ENCODE data around the gene COQ3. TPM values are rescaled to one million over a fixed set of nuclear protein-coding genes. Genes with fewer than 3 reads are reported as not detected.
"Not testable (repeated sequence)": the region's sequence is repeated elsewhere in the genome, so short reads cannot be mapped to it uniquely, and the experiment has no call there.

COQ3 gene
- total RNA-seq, 1 donor from 2014 or later: 5.7 TPM

DNA sequence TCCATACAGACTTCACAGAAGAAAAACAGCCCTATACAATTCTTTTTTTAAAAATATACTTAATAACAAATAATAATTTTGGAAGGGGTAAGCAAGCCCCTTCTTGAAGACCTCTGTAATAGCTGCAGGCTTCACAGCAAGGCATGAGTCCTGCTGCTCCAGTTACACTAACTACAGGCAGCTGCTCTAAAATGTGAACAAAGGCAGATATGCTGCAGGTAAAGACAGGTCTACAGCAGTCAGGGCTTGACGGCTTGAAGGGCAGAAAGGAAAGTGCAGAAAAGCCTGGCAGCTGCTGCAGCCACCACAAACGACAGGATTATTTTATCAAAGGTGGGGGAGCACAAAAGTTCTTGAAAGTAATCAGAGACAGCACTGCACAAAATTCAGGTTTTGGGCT, 55.8 kb downstream of the COQ3 start:
- no peak overlapping the region for H3K4me3 ChIP-seq (ENCODE audit: low read depth, low read length)

GRCh38 chr6:99335298-99335697, 58.7 kb downstream of the COQ3 start:
- not testable (repeated sequence) for DNase-seq (ENCODE audit: low read depth); H3K4me3 ChIP-seq (ENCODE audit: low read depth, low read length)

More for the DNA sequence above, 55.8 kb downstream of the COQ3 start:
- no peak for DNase-seq (ENCODE audit: low read depth)
- no peak for TF ChIP-seq CTCF (conservative IDR thresholded peaks at IDR 0.05; ENCODE audit: low read depth, low read length)

DNA sequence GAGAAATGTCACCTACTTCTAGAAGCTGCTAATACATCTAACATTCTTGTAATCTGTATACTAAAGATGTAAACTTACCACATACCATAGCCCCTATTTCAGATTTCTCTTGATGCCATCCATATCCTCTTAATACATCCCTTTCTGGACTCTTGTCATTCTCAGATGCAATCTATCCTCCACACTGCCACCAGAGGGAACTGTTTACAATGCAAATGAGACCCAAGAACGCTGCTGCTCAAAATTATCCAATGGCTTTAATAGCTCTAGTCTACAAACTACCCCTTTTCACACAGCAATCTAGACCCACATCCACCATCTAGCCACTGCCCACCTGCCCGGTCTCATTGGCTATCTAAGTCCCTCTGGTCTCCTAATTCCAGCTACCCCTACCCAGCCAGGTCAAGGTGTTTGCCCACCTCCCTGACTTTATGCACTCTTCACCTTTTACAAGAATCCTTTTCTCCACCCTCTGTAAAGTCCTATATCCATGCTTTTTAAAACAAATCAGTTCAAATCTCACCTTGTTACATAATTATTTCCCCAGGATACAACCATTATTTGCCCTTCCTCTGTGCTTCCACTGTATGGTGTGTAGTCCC, 59.4 kb downstream of the COQ3 start:
- TF ChIP-seq CTCF (conservative IDR thresholded peaks at IDR 0.05; ENCODE audit: low read depth, low read length): peak; percentile 81
- H3K4me3 ChIP-seq (ENCODE audit: low read depth, low read length): no peak overlapping the region
- DNase-seq (ENCODE audit: low read depth): no peak

- no peak for TF ChIP-seq CTCF (conservative IDR thresholded peaks at IDR 0.05; ENCODE audit: low read depth, low read length)
- no peak for DNase-seq (ENCODE audit: low read depth)
- no peak overlapping the region for H3K4me3 ChIP-seq (ENCODE audit: low read depth, low read length)
Measured at GRCh38 chr6:99333068-99333467, 60.9 kb downstream of the COQ3 start.

- H3K4me3 ChIP-seq (ENCODE audit: low read depth, low read length): no peak overlapping the region
- no peak for TF ChIP-seq CTCF (conservative IDR thresholded peaks at IDR 0.05; ENCODE audit: low read depth, low read length)
- DNase-seq (ENCODE audit: low read depth): no peak
Measured at GRCh38 chr6:99331531-99331930, 62.5 kb downstream of the COQ3 start.

- TF ChIP-seq CTCF (conservative IDR thresholded peaks at IDR 0.05; ENCODE audit: low read depth, low read length): peak; percentile 88
- DNase-seq (ENCODE audit: low read depth): no peak
- no peak overlapping the region for H3K4me3 ChIP-seq (ENCODE audit: low read depth, low read length)
Measured at GRCh38 chr6:99330159-99330558, 63.8 kb downstream of the COQ3 start.

- no peak overlapping the region for H3K4me3 ChIP-seq (ENCODE audit: low read depth, low read length)
- DNase-seq (ENCODE audit: low read depth): no peak
- TF ChIP-seq CTCF (conservative IDR thresholded peaks at IDR 0.05; ENCODE audit: low read depth, low read length): no peak
Measured at GRCh38 chr6:99324996-99325395, 69.0 kb downstream of the COQ3 start.

Other genes with a start within 250 kb of the COQ3 start
- 7.2 and 14.5 TPM in 2 replicates for gene FAXC, start 44.5 kb downstream of the COQ3 start, total RNA-seq
- 25.0 and 47.7 TPM in 2 replicates for gene PNISR, start 31.1 kb upstream of the COQ3 start, total RNA-seq
- 8.5 and 9.8 TPM in 2 replicates for gene USP45, start 121.2 kb upstream of the COQ3 start, total RNA-seq
- gene CCNC, start 174.5 kb upstream of the COQ3 start, total RNA-seq: 84.9 and 130 TPM in 2 replicates
- gene PRDM13, start 212.6 kb upstream of the COQ3 start, total RNA-seq: not detected in 2 replicates

Data from epithelial cell of proximal tubule (primary cell).